ENCODE measurements around the gene PDE8B. TPM values are rescaled to one million over a fixed set of nuclear protein-coding genes. Genes with fewer than 3 reads are reported as not detected.

Gene PDE8B
- total RNA-seq, 4 donors from 2014 or later: 1.1 to 3.9 (median 1.5) TPM

- peak in 1 of 3 donors; percentile 38 for TF ChIP-seq POLR2AphosphoS5 (IDR thresholded peaks at IDR 0.05)
- no peak for TF ChIP-seq EP300 (IDR thresholded peaks at IDR 0.05)
- WGBS: 77% methylated on average over 15 of the region's 15 CpGs
- Histone ChIP-seq H3K4me1 (peaks cover 15% of the 10 kb centered on the region), H3K27ac (no peak overlapping the region), H3K36me3 (no peaks in the 10 kb centered on the region), H3K27me3 (peaks cover 32% of the 10 kb centered on the region), H3K4me3 (no peak overlapping the region), H3K9me3 (no peaks in the 10 kb centered on the region)
- no peak for DNase-seq (ENCODE audit: low spot score in 2 of 2)
These were observed 28.7 kb upstream of the PDE8B start for GRCh38 chr5:77181596-77182304.

GRCh38 chr5:77182367-77182766 is 28.1 kb upstream of the PDE8B start:
- TF ChIP-seq POLR2AphosphoS5 (IDR thresholded peaks at IDR 0.05): no peak
- no peak for TF ChIP-seq POLR2A (IDR thresholded peaks at IDR 0.05)
- TF ChIP-seq CTCF (IDR thresholded peaks at IDR 0.05): no peak
- no peak for TF ChIP-seq EP300 (IDR thresholded peaks at IDR 0.05)
- no peaks in the 10 kb centered on the region for H3K9me3 ChIP-seq
- WGBS: 90% methylated on average over 1 of the region's 1 CpG
- no peak overlapping the region for H3K4me3 ChIP-seq
- no peaks in the 10 kb centered on the region for H3K36me3 ChIP-seq
- H3K4me1 ChIP-seq: peaks cover 15% of the 10 kb centered on the region
- peaks cover 30% of the 10 kb centered on the region for H3K27me3 ChIP-seq
- no peak for DNase-seq (ENCODE audit: low spot score in 2 of 2)
- H3K27ac ChIP-seq: no peak overlapping the region

GRCh38 chr5:77186652-77187370 is 23.7 kb upstream of the PDE8B start:
- 88% methylated on average over 2 of the region's 2 CpGs for WGBS
- no peak overlapping the region for H3K27ac ChIP-seq
- no peaks in the 10 kb centered on the region for H3K4me1 ChIP-seq
- no peak for DNase-seq (ENCODE audit: low spot score in 2 of 2)
- no peaks in the 10 kb centered on the region for H3K9me3 ChIP-seq
- no peaks in the 10 kb centered on the region for H3K36me3 ChIP-seq
- no peak for TF ChIP-seq EP300 (IDR thresholded peaks at IDR 0.05)
- TF ChIP-seq CTCF (IDR thresholded peaks at IDR 0.05): no peak
- no peak for TF ChIP-seq POLR2A (IDR thresholded peaks at IDR 0.05)
- TF ChIP-seq POLR2AphosphoS5 (IDR thresholded peaks at IDR 0.05): no peak
- H3K27me3 ChIP-seq: peaks cover 2% of the 10 kb centered on the region
- no peak overlapping the region for H3K4me3 ChIP-seq

GRCh38 chr5:77189421-77189820 is 21.1 kb upstream of the PDE8B start:
- no peak for TF ChIP-seq POLR2A (IDR thresholded peaks at IDR 0.05)
- no peak for TF ChIP-seq POLR2AphosphoS5 (IDR thresholded peaks at IDR 0.05)
- no peak for TF ChIP-seq CTCF (IDR thresholded peaks at IDR 0.05)
- TF ChIP-seq EP300 (IDR thresholded peaks at IDR 0.05): no peak
- 98% methylated on average over 2 of the region's 2 CpGs for WGBS
- Histone ChIP-seq H3K27ac (no peak overlapping the region), H3K9me3 (no peaks in the 10 kb centered on the region), H3K36me3 (no peaks in the 10 kb centered on the region), H3K4me3 (no peak overlapping the region), H3K27me3 (no peaks in the 10 kb centered on the region), H3K4me1 (no peaks in the 10 kb centered on the region)
- no peak for DNase-seq (ENCODE audit: low spot score in 2 of 2)

GRCh38 chr5:77192441-77193050 is 17.9 kb upstream of the PDE8B start:
- H3K27ac ChIP-seq: no peak overlapping the region
- TF ChIP-seq CTCF (IDR thresholded peaks at IDR 0.05) (no peak), POLR2A (IDR thresholded peaks at IDR 0.05) (no peak), EP300 (IDR thresholded peaks at IDR 0.05) (no peak), POLR2AphosphoS5 (IDR thresholded peaks at IDR 0.05) (no peak)
- DNase-seq (ENCODE audit: low spot score in 2 of 2): no peak
- 64% methylated on average over 2 of the region's 2 CpGs for WGBS
- H3K9me3 ChIP-seq: no peaks in the 10 kb centered on the region
- H3K4me1 ChIP-seq: no peaks in the 10 kb centered on the region
- H3K4me3 ChIP-seq: no peak overlapping the region
- H3K27me3 ChIP-seq: no peaks in the 10 kb centered on the region
- no peaks in the 10 kb centered on the region for H3K36me3 ChIP-seq

Data from suprapubic skin (tissue), 4 donors.